ENCODE data around the gene DPEP1.
"Not testable (repeated sequence)": the region's sequence is repeated elsewhere in the genome, so short reads cannot be mapped to it uniquely, and the experiment has no call there.

Gene DPEP1

DNA sequence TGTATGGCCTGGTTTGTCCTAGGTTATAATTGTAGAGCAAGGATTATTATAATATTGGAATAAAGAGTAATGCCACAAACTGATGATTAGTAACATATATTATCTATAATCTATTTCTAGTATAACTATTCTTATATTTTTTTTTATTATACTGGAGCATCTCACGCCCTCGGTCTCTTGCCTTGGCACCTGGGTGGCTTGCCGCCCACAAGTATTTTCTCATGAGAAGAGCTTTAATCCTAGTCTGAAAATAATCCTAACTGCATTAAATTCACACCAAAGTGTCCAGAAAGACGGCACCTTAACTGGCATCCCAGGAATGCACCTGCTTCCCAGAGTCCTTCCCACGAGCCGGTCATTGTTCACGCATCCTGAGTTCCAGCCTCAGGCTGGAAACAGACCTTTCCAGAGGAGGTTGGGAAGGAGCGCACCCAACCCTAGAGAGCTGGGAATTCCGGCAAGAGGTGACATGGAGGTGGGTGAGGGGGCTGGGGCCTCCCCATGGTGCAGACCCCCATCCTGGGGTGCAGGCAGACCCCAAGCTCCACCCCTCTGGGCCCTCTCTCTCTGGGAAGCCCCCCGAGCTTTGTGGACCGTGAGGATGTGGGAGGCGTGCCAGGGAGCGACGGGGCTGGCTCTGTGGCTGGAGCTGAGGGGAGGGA is 28.1 kb downstream of the DPEP1 start:
- FAIRE-seq (no peak), DNase-seq (ENCODE audit: insufficient read length, low spot score) (no peak)

DNA sequence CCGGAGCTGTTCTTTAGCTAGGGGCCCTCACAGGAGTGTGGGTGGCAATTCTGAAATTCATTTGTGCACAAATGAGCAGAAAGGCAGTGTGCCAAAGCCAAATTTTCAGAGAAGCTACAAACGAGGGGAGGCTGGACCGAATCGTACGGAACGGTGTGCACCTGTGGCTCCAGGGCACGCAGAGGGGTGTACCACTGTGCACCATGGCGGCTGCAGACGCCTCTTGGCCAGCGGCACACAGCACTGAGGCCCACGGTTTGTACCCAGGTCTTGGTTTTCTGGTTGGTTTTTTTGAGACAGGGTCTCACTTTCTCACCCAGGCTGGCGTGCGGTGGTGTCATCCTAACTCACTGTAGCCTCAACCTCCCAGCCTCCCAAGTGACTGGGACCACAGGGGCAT is 29.1 kb downstream of the DPEP1 start:
- no peak for DNase-seq (ENCODE audit: insufficient read length, low spot score)
- no peak for FAIRE-seq

DNA sequence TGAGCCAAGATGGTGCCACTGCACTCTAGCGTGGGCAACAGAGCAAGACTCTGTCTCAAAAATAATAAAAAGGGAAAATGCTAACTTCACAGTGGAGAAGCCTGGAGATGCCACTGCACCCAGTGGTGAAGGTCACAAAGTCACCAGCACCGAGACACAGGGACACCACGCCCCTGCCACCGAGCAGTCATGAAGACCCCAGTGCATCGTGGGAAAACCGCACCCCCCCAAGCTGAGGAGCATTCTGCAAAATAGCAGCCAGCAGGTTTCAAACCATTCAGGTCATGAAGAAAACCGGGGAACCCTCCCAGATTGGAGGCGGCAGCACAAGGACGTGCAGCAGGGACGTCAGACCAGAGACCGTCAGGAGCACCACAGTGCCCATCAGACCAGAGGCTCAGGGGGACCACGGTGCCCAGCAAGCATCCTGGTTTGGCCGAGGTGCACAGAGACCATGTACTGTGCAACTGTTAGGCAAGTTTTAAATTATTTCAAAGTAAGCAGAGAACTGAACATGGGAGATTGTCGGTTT is 30.4 kb downstream of the DPEP1 start:
- DNase-seq (ENCODE audit: insufficient read length, low spot score), result no peak
- FAIRE-seq, result no peak

- no peak for FAIRE-seq
- no peak for DNase-seq (ENCODE audit: insufficient read length, low spot score)
Measured at GRCh38 chr16:89645122-89645521, 31.7 kb downstream of the DPEP1 start.

GRCh38 chr16:89646270-89646669 is 32.8 kb downstream of the DPEP1 start:
- DNase-seq (ENCODE audit: insufficient read length, low spot score), result no peak
- no peak for FAIRE-seq

DNA sequence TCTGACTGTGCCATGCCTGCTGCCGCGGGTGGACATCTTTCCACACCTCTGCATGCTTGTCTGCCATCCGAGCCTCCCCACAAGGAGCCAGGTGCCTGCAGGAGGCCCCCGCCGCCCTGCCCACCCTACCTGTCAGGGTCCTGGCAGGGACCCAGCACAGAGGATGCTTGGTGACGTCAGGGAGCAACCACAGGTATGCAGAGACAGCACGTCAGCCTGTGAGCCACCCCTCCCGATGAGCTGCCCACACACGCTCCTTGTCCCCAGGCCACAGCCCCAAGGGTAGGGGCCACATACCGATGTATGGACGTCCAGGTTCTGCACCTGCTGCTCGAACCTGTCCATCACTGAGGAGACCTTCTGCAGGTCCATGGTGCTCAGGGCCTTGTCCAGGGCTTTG is 33.5 kb downstream of the DPEP1 start:
- FAIRE-seq (no peak), DNase-seq (ENCODE audit: insufficient read length, low spot score) (no peak)

GRCh38 chr16:89651584-89651983 is 38.1 kb downstream of the DPEP1 start:
- DNase-seq (ENCODE audit: insufficient read length, low spot score) (no peak), FAIRE-seq (no peak)

DNA sequence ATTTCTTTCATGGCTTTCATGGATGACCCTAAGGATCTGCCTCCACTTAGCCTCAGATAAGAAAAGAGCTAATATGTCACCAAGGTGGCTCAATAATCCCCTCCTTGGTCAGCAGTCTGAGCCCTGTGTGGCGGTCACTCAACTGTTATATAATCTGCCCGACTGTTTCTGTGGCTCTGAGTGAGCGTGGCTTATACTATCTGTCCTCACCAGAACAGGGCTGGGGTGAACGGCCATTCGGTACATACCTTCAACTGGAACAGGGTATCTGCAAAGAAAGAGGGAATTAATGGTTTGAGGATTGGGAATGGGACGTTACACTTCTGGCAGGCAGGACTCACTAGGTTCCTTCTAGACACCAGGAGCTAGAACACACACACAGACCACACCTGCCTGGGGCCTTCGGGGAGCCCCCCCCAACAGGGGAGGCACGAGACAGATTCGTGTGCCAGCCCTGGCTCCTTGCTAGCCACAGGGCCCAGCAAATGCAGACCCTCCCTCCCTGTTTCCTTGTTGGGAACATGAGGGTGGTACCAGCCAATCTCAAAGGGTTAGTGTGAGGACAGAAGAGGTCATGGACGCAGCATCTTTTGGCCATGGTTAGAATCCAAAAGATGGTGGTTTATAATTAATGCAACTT is 40.3 kb downstream of the DPEP1 start:
- FAIRE-seq (no peak), DNase-seq (ENCODE audit: insufficient read length, low spot score) (no peak)

DNA sequence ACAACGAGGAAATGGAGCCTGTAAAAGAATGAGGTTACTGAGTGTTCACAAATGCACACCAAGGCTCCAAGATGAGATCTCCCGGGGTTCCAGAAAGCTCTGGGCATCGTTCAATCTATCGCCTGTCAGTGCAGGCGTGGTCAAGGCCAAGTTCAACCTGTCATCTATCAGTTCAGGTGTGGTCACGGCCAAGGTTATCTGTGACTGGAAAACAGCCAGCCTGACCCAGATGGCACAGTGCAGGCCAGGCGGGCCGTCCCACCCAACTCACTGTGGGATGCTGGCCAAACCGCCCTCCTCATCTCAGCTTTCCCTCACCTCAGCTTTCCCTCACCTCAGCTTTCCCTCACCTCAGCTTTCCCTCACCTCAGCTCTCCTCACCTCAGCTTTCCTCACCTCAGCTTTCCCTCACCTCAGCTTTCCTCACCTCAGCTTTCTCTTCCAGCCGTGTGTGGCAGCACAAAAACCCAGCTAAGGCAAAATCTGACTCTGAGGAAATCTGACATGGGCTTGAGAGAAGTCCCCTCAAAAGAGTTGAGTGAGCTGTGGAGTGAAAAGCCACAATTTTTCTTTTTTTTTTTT is 41.7 kb downstream of the DPEP1 start:
- FAIRE-seq, result no peak
- no peak for DNase-seq (ENCODE audit: insufficient read length, low spot score)

GRCh38 chr16:89656435-89657121 is 43.1 kb downstream of the DPEP1 start:
- no peak for DNase-seq (ENCODE audit: insufficient read length, low spot score)
- FAIRE-seq, result no peak

DNA sequence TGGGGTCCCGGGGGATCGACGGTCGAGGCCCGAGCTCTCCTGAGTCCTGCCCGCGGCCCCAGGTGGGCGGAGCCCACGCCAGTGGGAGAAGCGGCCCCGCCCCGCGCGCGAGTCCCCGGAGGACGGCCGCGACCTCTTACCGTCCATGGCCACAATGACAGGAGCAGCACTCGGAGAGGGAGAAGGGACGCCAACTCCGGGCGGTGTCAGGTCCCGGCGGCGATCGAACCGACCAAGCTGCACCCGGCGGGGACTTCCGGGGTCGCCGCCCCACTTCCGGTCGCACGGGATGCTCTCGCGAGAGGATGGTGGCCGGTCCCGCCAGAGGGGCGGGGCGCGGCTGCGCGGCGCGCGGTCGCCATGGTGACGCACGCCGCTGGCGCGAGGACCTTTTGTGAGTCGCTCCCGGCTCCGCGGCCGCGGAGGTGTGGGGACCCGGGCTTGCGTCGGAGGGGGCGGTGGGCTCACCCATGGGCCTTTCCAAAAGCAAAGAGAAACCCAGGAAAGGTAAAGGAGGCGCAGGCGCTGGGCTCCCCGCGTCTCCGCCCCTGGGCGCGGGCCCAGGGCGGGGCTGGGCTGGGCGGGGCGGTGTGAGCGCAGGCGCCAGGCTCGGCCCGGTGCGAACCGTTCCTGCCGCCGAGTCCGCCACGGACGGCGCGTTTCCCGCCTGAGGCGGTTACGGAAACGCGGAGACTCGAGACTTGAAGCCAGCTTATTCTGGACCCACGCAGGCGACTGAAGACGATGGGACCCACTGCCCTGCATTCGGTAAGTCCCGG is 44.2 kb downstream of the DPEP1 start, which contains the start of the genes CHMP1A and SPATA33:
Gene CHMP1A, minus strand, starts transcription at position 267 of the 779 bp plus-strand sequence. Its CDS starts 120 bp downstream, at position 147.
Gene SPATA33, plus strand, starts transcription at position 395 of the 779 bp plus-strand sequence. Its CDS starts 76 bp downstream, at position 471.
- peak; percentile 46 for FAIRE-seq
- peak; percentile 91 for DNase-seq (ENCODE audit: insufficient read length, low spot score)

DNA sequence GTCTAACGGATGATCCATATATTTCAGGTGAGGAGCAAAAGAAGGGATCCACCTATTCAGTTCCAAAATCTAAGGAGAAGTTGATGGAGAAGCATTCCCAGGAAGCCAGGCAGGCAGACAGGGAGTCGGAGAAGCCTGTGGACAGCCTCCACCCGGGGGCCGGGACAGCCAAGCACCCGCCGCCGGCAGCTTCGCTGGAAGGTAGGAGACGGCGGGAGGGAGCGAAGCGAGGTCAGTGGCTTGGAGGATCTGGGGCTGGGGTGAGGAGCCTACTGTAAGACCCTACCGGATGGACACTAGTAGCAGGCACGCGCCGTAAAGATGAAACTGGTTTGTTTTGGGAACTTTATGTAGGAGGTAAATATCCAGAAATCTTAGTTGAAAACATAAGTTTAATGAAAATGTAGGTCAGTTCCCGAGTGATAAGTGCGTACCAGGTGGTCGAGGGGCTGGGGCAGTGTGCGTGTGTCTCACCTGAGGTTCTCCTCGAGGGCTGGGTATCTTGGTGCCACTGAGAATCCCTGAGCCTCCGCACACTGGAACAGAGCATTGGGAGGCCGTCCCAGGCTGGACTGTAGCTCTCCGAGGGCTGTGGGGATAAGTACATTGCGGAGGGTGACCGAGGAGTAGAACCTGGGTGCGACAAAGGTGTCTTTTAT is 44.9 kb downstream of the DPEP1 start:
- FAIRE-seq, result no peak

GRCh38 chr16:89660146-89660545 is 46.7 kb downstream of the DPEP1 start:
- no peak for FAIRE-seq
- DNase-seq (ENCODE audit: insufficient read length, low spot score), result no peak

More for the DNA sequence above, 44.9 kb downstream of the DPEP1 start:
- no peak for DNase-seq (ENCODE audit: insufficient read length, low spot score)

GRCh38 chr16:89661215-89661614 is 47.8 kb downstream of the DPEP1 start:
- no peak for FAIRE-seq
- no peak for DNase-seq (ENCODE audit: insufficient read length, low spot score)

DNA sequence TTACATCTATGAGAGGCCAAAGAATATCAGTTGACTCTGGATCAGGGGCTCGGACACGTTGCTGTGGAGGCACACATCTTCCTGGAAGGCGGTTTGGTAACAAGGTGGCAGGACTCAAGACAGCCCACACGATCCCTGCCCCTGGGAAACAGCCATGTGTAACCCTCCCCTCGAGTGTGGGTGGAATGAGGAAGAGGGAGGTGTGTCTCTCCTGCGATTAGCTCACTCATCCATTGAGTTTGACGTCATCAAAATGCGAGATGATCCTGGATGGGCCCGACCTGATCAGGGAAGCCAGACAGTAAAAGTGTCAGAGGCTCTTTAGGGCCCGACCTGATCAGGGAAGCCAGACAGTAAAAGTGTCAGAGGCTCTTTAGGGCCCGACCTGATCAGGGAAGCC is 50.8 kb downstream of the DPEP1 start:
- DNase-seq (ENCODE audit: insufficient read length, low spot score); FAIRE-seq: not testable (repeated sequence)

DNA sequence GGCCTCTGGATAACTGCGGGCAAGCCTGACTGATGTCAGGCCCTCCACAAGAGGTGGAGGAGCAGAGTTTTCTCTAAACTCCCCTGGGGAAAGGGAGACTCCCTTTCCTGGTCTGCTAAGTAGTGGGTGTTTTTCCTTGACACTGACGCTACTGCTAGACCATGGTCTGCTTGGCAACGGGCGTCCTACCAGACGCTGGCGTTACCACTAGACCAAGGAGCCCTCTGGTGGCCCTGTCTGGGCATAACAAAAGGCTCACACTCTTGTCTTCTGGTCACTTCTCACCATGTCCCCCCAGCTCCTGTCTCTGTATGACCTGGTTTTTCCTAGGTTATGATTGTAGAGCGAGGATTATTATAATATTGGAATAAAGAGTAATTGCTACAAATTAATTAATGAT is 53.6 kb downstream of the DPEP1 start:
- FAIRE-seq; DNase-seq (ENCODE audit: insufficient read length, low spot score): not testable (repeated sequence)

DNA sequence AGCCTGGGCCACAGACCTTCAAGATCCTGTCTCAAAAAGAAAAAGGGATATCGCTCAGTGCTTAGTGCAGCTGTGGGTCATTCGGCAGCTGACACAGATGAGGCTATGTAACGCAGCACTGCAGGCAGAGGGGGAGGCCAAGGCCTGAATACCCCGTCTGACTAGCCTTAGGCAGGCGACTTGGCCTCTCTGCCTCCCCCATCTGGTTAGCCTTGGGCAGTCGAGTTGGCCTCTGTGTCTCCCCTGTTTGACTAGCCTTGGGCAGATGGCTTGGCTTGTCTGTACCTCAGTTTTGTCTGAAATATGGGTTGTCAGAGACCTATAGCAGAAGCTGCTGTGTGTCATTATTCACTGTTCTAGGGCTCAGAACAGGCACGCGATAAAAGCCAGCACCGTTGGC is 54.2 kb downstream of the DPEP1 start:
- no peak for FAIRE-seq
- DNase-seq (ENCODE audit: insufficient read length, low spot score), result no peak

- DNase-seq (ENCODE audit: insufficient read length, low spot score) (no peak), FAIRE-seq (no peak)
Measured at GRCh38 chr16:89668790-89669158, 55.3 kb downstream of the DPEP1 start.

GRCh38 chr16:89669755-89670154 is 56.3 kb downstream of the DPEP1 start:
- FAIRE-seq (no peak), DNase-seq (ENCODE audit: insufficient read length, low spot score) (no peak)

Data from HTR-8/SVneo (cell line).